NCI-H524 treated with DMSO at 0.1 percent for 48 hours (cell line): ENCODE measurements around the gene MAPK4.
A peak's percentile ranks its signal among the peaks of the same experiment; 100 is the strongest.

Experiments used
- DNase-seq: peaks from one replicate; lab custom pipeline; 2025; lab: John Stamatoyannopoulos, UW

The MAPK4 gene

DNA sequence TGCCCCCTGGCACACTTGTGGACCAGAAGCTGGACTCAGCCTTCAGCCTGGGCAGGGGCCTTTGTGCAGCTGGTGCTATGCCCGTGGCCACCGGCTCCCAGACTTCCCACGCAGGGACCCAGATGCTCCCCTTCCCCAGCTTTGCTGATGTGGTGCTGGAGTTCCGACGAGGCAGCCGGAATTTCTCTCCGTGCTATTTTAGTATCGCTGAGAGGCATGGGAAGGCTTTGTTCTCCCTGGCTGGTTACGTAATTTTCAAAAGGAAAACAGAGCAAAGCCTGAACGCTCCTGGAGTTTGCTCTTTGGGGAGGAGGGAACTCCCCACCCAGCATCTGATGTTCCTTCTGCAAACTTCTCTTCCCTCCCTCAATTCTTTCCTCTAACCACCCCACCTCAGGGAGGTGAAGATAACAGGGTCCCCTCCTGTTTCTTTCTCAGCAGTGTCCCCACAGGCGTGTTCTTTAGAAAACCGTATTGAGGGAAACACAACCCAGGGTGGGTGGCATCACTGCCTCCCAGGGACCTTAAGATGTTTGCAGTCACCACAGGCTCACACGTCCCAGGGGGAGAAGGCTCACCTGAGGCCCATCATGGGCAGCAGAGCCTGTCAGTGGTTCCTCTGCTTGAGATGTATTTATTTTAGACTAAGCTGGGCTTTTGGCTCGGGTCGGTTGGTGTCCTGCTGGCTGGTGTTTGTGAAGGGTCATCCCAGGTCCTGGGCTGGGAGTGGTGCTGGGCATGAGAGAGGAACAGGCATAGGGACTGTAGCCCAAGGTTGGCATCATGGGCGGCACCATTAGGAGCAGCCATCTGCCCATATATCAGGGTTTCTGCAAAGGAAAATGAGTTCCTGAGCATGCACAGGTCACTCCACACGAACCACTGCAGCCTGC is 95.0 kb downstream of the MAPK4 start:
- DNase-seq = no peak

DNA sequence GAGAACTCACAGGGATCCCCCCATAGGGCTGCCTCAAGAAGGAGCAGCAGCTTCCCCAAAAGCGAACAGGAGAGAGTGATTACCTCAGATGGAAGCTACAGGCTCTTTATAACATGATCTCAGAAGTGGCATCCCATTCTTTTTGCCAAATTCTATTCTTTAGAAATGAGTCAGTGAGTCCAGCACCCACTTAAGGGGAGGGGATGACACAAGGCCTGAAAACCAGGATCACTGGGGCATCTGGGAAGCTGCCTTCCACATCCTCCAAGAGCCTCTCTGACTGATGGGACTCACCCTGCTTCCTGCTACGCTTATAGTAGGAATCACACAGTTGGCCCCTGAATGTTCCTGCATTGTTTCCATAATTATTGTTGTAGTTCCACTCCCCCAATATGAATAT is 96.5 kb downstream of the MAPK4 start:
- DNase-seq = no peak

DNA sequence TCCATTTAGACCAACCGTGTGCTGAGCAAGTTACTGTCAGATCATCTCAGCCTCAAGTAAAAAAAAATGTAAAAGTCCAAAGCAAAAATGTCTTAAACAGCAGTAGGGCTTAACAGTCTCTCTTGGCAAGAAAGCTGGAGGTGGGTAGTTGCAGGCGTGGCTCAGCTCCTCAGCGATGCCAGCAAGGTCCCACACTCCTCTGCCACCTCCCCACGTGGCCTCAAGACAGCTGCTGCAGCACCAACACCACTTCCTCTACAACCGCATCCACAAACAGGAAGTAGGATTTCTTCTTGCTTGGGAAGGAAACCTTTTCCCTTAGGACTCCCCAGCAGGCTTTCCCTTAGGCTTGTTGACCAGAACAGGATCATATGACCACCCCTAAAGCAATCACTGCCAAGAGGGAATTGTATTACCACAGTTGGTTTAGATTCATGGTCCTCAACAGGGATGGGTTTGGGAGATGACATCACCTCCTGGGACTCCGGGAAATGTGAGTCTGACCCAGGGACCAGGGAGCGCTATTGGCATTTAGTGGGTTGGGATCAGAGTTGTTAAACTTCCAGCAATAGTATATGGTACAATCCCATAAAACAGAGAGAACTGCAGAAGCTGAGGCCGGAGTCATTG is 97.1 kb downstream of the MAPK4 start:
- no peak for DNase-seq

DNA sequence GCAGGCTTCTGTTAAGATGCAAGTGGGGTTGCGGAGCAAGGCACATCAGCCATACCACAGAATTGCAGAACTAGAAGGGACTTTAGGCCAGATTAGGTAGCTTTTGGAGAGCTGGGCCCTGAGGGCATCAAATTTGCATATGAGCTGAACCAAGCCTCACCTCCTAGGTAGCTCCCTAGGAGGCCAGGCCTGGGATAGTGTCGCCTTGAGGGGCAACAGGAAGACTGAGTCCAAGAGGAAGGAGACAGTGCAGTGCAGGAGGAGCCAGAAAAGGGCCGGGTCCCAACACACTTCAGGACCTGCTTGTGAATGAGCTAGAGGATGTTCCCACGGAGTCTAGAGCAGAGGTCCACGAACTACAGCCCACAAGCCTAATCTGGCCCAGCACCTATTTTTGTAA is 98.7 kb downstream of the MAPK4 start:
- no peak for DNase-seq

DNA sequence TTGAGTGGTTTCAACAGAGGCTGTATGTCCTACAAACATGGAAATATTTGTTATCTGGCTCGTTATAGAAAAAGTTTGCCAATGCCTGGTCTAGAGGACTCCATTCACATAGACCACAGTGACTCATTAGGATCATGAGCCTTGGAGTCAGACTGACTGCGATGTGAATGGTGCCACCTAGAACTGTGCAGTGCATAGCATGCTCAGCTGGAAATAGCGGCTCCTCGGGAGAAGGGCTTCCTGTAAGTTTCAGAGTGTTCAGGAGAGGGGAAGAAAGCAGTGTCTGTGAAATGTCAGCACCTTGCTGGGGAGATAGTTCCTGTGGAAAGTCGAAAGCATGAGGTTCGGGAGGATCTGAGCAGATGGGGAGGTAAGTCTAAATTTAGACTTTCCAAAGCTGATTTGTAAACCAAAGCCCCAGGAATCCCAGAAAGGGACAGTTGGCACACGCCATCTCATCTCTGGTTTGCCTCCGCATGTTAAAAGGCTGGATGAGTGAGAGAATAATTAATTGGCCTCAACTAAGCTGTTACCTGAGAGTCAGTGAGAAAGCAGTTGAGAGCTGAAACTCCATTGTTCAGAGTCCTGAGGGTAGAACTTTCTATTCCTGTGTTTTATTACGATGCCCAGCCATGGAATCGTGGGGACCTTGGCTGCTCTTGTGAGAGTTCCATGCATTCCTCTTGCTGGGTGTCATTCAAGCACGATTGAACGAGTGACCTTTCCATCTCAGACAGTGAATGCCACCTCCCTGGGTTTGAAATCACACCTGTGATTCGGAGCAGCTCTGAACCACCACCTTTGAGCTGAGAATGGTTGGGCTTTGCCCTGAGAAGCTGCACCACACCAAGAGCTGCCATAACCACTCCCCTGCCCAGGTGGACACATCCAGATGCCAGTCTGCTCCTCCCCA is 99.5 kb downstream of the MAPK4 start:
- DNase-seq = peak; percentile 36

DNA sequence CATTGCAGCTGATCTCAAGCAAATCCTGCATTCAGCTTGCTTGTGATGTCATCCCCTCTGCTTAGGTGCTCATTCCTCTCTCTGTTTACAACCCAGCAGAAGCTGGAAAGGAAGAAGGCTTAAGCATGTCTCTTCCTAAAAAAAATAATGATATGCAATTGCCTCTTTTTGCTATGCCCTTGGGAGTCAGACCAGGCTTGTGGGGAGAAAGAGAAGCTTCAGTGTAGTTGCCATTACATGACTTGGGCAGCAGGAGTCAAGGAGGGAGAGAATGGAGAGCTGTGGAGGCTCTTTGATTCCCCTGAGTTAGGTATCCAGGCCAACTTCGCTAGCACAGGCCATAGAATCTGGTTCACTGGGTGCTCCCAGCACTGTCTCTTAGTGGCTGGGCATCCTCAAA is 101.1 kb downstream of the MAPK4 start:
- no peak for DNase-seq

DNA sequence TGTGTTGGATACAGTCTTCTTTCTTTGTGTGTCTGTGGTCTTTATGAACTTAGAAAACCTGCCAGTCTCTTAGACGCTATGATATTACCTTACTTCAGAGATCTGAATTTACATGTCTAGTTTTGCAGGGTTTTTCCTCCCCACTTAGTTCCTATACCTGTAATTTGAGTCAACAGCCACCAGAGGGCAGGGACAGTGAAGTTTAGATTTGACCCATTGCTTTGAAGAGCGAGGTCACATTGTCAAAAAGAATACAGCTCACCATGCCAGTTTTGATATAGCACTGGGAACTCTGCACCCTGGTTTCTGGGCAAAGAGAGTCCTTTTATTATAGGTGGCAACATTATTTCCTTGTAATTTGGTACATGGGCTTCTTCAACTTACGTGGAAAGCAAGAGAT is 102.3 kb downstream of the MAPK4 start:
- DNase-seq = no peak

DNA sequence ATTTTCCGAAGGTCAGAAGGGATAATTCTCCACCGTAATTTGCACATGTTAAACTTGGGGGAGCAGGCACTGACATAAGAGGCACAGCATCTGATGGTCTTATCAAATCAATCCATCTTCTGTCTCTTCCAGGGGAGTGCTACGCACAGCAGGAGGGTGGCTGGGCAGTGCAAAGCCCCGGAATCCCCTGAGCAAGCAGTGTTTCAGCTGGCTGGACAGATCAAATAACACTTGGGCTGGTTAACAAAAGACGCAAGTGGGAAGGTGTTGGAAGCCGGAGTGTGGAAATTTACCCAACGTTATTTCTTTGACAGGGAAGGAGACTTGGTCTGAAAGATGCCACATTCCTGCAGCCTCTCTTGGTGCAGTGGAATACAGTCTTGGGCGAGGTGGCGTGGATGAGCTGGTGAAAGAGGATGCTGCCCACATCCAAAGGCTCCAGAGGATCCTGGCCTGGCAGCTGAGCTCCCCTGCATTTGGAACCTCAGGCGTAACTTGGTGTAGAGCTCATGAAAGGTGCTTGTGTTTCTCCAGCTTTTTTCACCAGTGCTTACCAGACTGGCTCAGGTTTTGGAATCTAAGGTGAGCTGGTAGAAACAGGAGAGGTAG is 103.0 kb downstream of the MAPK4 start:
- DNase-seq = peak; percentile 28

DNA sequence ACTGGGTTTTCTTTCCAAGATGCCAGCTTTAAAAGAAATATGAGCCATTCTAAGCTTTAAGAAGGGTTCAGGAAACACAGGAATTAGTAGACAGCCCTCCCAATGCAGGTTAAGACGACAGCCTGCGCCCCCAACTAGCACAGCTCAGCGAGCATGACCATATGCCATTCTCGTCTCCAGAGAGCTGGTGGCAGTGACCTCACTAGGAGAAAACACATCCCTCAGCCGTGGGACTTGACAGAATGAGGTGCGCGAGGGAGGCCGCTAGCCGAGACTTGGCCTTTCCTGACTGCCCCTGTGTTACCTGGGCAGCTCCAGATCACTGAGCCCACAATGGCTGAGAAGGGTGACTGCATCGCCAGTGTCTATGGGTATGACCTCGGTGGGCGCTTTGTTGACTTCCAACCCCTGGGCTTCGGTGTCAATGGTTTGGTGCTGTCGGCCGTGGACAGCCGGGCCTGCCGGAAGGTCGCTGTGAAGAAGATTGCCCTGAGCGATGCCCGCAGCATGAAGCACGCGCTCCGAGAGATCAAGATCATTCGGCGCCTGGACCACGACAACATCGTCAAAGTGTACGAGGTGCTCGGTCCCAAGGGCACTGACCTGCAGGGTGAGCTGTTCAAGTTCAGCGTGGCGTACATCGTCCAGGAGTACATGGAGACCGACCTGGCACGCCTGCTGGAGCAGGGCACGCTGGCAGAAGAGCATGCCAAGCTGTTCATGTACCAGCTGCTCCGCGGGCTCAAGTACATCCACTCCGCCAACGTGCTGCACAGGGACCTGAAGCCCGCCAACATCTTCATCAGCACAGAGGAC is 103.9 kb downstream of the MAPK4 start:
- peak; percentile 42 for DNase-seq

DNA sequence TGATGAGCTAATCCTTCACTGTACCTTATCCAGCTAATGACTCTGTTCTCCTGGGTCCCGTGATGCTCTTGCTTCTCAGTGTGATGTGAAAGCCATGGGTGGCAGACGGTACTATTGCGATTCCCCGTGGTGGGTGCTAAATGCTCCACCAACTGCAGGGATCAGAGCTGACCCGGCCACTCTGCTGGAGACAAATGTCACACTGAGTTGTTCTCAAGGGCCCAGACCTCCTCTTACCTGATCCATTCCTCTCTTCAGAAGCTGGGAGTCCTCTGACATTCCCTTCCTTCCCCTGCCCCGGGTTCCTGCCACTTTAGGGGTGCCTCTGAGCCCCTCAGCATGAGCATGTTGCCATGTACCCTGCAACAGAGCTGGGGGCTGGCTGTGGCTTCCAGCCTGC is 105.1 kb downstream of the MAPK4 start:
- DNase-seq = no peak

DNA sequence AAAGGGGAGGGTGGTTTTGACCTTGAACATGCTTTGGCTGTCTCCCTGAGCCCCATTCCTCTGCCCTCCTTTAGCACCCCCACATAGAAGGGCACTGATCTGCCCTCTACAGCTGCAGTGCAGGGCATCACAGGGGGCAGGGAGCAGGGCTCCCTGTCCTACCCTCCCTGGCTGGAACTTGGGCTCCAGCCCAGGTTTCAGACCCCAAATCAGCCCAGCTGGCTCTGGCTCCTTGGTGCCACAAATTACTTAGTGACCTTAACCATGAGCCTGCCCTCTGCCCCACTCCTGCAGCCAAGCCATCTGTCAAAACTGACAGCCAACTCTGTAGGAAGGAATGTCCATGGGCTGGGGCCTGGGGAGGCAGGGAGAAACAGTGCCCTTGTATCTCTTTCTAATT is 105.6 kb downstream of the MAPK4 start:
- no peak for DNase-seq

DNA sequence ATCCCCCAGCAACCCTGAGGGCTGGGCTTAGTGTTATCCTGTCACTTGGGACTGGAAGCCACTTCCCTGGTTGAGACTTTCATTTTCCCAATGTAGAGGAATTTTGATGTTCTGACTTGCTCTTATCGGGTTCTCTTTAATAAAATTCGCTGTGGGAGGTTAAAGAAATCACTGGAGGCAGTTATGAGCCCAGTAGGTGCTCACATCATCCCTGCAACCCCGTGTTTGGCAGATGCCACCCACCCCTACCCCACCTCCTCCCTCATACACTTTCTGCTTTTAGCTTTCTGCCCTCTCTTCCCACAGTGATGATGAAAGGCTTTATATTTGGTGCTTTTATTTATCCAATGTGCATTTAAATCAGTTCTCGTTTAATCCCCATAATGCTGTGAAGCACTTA is 106.6 kb downstream of the MAPK4 start:
- DNase-seq = no peak

DNA sequence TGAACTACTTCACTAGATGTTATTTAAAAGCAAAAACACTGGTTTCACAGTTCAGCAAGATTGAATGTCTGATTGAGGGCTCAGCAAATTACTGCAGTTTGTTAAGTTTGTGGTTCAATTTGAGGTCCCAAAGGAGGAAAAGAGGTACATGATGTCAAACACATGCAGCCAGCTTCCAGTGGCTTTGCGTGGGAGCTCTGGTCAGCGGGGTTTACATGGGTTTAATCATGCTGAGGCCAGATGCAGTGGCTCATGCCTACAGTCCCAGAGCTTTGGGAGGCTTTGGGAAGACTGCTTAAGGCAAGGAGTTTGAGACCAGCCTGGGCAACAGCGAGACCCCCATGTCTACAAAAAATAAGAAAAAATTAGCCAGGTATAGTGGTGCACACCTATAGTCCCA is 111.5 kb downstream of the MAPK4 start:
- DNase-seq = no peak

DNA sequence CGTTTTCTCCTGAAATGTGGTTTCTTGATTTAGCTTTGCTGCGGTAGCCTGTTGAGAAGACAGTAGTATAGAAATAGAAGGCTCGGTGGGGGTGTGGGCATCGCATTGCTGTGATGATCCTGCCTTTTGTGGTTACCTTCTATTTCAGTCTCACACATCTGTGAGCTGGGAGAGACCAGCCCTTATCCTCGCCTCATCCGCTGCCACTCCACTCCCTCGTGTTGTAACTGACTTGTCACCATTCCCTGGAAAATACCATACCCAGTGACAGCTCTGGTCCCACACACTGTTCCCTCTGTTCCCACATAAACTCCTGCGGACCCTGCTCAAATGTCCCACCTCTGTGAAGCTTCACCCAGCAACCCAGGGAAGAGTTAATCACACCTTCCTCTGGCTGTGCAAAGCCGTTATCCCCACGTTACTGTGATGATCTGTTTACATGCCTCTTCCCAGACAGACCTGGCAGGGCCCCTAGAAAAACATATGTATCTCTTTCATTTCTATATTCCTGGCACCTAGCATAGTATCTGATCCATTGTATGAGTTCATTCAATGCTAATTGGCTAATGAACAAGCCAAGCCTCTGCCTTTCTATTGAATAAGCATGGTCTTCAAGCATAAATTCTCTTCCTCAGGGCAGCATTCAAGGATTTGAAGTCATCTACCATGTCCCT is 114.6 kb downstream of the MAPK4 start:
- DNase-seq = no peak

DNA sequence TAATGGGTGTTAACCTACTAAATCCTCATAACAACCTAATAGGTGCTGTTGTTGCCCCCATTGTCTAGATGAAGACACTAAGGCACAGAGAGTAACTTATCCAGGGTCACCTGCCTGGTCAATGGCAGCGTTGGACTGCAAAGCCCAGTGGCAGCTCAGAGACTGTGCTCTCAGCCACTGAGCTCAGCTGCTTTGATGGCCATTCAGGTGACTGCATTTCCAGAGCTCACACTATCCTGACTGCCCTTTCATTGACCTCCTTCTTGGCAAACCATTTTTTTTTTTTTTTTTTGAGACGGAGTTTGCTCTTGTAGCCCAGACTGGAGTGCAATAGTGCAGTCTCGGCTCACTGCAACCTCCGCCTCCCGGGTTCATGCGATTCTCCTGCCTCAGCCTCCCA is 115.2 kb downstream of the MAPK4 start:
- DNase-seq = no peak

DNA sequence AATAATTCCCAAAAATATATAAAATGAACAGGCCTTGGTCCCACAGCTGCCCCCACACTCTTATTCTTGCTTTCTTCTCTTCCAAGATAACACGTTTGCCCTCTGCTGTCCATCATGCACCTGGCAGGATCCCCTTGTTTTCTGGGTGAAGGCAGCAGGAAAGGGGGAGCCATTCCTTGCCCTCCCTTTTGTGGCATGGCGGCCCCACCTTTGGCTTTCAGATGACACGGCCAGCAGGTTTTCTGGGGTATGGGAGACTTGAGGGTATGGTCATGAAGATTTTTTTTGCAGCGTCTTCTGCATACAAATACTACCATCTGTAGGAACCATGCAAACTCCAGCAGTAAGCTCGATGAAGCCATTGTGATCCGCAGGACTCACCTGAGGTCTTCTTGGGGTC is 118.8 kb downstream of the MAPK4 start:
- DNase-seq = no peak

DNA sequence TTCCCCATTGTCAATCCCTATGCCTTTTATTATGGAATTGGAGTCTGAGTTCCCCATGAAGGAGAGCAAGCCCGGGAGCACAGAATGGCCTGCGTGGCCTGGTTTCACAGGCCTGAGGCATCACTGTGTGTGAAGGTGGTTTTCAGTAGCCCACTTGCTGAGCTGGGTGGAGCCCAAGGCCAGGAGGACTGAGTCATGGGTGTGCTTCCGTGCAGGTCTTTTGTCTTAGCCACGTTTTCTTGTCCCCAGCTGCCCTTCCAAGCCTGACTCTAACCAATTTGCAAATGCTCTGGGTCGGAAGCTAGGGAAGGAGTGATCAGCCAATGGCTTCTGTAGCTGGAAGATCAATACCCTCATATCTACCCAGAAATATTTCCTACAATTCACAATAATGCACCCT is 119.2 kb downstream of the MAPK4 start:
- DNase-seq = no peak

DNA sequence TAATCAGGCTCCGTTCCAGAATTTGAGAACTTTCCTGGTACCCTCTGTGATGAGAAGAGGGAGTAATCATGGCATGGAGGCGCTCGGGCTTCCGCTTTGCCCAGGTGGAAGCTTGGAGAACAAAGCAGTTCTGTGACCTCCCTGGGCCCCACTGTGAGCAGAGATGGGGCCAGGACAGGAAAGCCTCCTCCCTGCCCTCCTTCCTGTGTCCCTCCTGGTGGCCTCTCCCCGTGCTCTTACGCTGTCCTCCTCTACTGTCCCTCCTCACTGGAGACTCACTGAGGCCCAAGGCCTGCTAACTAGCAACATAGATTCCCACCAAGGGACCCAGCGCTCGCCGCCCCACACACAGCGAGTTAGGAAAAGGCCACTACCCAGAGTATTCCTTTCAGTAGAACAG is 119.8 kb downstream of the MAPK4 start:
- no peak for DNase-seq

DNA sequence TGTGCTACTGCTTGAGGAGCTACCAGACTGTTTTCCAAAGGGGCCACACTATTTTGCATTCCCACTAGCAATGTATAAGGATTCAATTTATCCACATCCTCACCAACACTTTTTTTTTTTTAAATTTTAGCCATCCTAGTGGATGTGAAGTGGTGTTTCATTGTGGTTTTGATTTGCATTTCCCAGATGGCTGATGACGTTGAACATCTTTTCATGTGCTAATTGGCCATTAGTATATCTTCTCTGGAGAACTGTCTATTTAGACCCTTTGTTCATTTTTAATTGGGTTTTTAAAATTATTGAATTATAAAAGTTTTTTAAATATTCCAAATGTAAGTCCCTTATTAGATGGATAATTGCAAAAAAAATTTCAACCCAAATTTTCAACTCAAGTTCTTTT is 121.1 kb downstream of the MAPK4 start:
- DNase-seq = no peak

DNA sequence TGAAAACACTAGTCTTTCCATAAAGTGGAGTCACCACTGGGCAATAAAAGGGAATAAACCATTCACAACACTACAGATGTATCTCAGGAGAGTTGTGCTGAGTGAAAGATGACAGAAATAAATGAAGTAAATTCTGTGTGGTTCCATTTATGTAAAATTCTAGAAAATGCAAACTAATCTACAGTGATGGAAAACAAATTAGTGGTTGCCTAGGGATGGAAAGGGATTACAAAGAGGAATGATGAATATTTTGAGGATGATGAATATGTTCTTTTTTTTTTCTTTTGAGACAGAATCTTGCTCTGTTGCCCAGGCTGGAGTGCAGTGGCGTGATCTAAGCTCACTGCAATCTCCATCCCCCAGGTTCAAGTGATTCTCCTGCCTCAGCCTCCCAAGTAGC is 123.0 kb downstream of the MAPK4 start:
- no peak for DNase-seq

DNA sequence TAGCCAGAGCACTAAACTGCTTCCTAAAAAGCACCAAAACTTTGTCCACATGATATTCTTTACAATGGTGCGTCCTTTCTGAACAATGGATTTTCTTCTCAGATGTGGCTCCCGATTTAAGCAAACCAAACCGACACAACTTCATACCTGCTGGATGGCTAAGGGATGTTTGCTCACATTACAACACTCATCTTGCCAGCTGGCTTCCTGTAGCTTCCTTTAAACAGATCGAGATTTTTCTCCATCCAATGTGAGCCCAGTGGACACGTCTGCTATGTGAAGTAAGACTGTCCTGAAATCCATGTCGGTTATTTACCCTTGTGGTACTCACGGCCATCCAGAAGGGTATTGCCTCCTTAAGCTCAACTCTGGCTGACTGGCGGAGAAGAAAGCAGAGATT is 126.5 kb downstream of the MAPK4 start:
- no peak for DNase-seq
